ENCODE measurements around the gene FGB. TPM values are rescaled to one million over a fixed set of nuclear protein-coding genes. Genes with fewer than 3 reads are reported as not detected.
A peak's percentile ranks its signal among the peaks of the same experiment; 100 is the strongest.

Gene FGB
- total RNA-seq, 3 donors from 2014 or later: 3.9 TPM; not detected in 2

DNA sequence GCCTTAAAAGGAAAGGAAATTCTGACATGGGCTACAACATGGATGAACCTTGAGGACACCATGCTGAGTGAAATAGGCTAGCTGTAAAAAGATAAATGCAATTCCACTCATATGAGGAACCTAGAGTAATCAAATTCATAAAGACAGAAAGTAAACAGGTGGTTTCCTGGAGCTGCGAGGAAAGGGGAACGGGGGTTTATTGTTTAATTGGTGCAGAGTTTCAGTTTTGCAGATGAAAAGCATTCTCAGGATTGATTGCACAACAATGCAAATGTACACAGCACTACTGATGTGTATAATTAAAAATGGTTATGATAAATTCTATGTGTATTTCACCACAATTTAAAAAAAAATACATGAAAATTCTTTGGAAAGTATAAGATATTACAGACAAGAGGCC is 36.7 kb upstream of the FGB start:
- H3K4me3 ChIP-seq: no peak overlapping the region
- DNase-seq (ENCODE audit: low spot score in 2 of 2): no peak
- intact Hi-C loops (cut with DNase I; ENCODE audit: low total_unique reads): no loop called here
- H3K9me3 ChIP-seq: no peaks in the 10 kb centered on the region
- no peaks in the 10 kb centered on the region for H3K27me3 ChIP-seq
- H3K4me1 ChIP-seq: peaks cover 0 to 10% of the 10 kb centered on the region in 2 donors
- no peaks in the 10 kb centered on the region for H3K36me3 ChIP-seq
- TF ChIP-seq, protein P1, sequence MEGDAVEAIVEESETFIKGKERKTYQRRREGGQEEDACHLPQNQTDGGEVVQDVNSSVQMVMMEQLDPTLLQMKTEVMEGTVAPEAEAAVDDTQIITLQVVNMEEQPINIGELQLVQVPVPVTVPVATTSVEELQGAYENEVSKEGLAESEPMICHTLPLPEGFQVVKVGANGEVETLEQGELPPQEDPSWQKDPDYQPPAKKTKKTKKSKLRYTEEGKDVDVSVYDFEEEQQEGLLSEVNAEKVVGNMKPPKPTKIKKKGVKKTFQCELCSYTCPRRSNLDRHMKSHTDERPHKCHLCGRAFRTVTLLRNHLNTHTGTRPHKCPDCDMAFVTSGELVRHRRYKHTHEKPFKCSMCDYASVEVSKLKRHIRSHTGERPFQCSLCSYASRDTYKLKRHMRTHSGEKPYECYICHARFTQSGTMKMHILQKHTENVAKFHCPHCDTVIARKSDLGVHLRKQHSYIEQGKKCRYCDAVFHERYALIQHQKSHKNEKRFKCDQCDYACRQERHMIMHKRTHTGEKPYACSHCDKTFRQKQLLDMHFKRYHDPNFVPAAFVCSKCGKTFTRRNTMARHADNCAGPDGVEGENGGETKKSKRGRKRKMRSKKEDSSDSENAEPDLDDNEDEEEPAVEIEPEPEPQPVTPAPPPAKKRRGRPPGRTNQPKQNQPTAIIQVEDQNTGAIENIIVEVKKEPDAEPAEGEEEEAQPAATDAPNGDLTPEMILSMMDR (IDR thresholded peaks at IDR 0.05): no peak
- TF ChIP-seq POLR2A (IDR thresholded peaks at IDR 0.05) (no peak), POLR2AphosphoS5 (IDR thresholded peaks at IDR 0.05) (no peak)
- no peak overlapping the region for H3K27ac ChIP-seq

DNA sequence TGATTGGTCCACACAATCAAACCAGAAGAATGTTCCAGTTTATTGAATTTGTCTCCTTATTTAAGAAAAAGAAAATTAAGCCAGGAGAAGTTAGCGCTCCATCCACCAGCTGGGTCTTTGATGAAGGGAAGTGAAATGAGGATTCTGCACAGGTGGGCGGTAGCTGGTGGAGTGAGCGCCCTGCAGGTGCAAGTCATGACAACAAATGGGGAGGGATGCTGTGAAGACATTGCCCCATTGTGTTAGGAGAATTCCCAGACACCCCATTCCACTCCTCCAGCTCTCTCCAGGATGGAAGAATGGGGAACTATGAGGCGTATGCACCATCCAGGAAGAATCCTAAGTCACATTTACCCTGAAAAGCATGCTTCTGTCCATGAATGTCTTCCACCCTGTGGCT is 35.5 kb upstream of the FGB start:
- no peak for DNase-seq (ENCODE audit: low spot score in 2 of 2)
- no peak overlapping the region for H3K27ac ChIP-seq
- intact Hi-C loops (cut with DNase I; ENCODE audit: low total_unique reads): no loop called here
- TF ChIP-seq POLR2A (IDR thresholded peaks at IDR 0.05) (no peak), POLR2AphosphoS5 (IDR thresholded peaks at IDR 0.05) (no peak)
- TF ChIP-seq, protein P1 (IDR thresholded peaks at IDR 0.05): no peak
- peaks cover 0 to 10% of the 10 kb centered on the region in 2 donors for H3K4me1 ChIP-seq
- no peak overlapping the region for H3K4me3 ChIP-seq
- no peaks in the 10 kb centered on the region for H3K27me3 ChIP-seq
- H3K9me3 ChIP-seq: no peaks in the 10 kb centered on the region
- H3K36me3 ChIP-seq: no peaks in the 10 kb centered on the region

DNA sequence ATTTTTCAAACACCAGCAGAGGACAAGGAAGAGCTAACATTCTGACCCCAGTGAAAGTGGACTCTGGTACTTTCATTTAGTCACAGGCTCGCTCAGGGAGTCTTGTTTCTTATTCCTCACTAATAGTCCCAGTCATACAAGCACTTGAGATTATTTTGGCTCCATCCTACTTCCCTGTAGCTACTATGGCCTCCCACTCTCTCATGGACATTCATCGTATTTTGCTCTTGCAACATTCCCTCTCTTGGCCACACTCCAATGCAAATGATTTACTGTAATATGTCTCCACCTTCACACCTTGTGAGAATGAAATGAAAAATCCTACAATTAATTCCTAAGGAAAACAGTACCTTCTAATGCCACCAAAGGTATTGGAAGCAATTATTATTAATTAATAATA is 33.9 kb upstream of the FGB start:
- intact Hi-C loops (cut with DNase I; ENCODE audit: low total_unique reads): no loop called here
- H3K4me1 ChIP-seq: peaks cover 0 to 10% of the 10 kb centered on the region in 2 donors
- peak overlapping the region; percentile 41 to 52 for H3K27ac ChIP-seq
- no peak for TF ChIP-seq POLR2A (IDR thresholded peaks at IDR 0.05)
- peak in 1 of 3 donors; percentile 24 for TF ChIP-seq POLR2AphosphoS5 (IDR thresholded peaks at IDR 0.05)
- TF ChIP-seq, protein P1 (IDR thresholded peaks at IDR 0.05): no peak
- no peaks in the 10 kb centered on the region for H3K36me3 ChIP-seq
- DNase-seq (ENCODE audit: low spot score in 2 of 2): peak in 1 of 2 donors; percentile 28
- no peaks in the 10 kb centered on the region for H3K27me3 ChIP-seq
- H3K9me3 ChIP-seq: no peaks in the 10 kb centered on the region
- H3K4me3 ChIP-seq: no peak overlapping the region

DNA sequence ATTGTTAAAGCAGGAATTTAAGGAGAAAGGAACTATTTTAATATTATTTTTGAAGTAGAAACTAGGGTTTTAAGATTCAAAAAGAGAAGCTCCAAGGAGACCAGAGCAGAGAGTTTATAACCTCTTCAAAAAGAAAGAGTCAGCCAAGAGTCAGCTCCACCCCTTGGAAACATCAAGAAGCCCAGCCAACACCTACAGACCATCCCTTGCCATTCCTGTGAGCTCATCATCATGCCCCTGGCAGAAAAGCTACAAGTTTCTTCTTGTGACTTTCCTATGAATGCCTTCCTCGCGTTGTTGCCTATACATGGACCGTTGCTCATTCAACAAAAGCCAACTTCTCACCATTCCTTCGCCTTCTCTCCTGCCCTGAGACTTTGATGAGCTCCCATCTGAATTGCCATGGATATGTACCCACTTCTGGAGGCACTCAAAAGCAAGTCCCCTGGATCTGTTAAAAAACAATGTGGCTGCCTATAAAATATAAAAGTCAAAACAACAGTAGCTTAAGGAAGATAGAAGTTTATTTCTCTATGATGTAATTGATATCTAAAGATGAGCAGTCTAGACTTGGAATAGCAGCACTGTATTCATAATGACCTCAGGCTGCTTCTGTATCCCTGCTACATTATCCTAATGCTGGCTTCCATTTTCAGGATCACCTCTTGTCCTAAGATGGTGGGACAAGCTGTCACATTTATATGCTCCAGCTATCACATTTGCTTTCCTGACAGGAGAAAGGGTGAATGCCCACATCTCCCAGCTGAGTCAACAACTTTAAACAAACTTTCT is 32.9 kb upstream of the FGB start:
- no peak for TF ChIP-seq POLR2A (IDR thresholded peaks at IDR 0.05)
- DNase-seq (ENCODE audit: low spot score in 2 of 2): peak in 1 of 2 donors; percentile 62
- Histone ChIP-seq H3K27ac (peak overlapping the region in 1 of 2 donors; percentile 64), H3K4me1 (peaks cover 0 to 10% of the 10 kb centered on the region in 2 donors), H3K27me3 (no peaks in the 10 kb centered on the region), H3K9me3 (no peaks in the 10 kb centered on the region), H3K4me3 (no peak overlapping the region), H3K36me3 (no peaks in the 10 kb centered on the region)
- intact Hi-C loops (cut with DNase I; ENCODE audit: low total_unique reads): no loop called here

DNA sequence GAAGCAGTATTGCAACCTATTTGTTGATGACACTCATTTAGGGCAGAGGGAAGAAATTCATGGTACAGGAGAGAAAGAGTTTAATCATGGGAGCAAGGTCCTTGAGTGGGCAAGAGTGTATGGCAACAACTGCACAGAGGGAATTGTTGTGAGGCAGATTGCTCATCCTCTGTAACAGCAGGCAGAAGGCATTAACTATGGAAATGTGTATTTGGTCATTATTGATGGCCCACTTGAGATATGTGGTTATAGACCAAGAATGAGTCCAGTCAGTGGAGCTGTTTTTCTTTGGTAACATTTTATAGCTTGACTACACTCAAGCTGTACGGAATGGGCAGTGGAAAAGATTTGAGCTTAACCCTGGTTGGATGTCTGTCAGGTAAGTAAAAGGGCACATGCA is 28.5 kb upstream of the FGB start:
- TF ChIP-seq, protein P1 (IDR thresholded peaks at IDR 0.05): no peak
- Histone ChIP-seq H3K27me3 (no peaks in the 10 kb centered on the region), H3K9me3 (no peaks in the 10 kb centered on the region), H3K36me3 (no peaks in the 10 kb centered on the region), H3K27ac (no peak overlapping the region), H3K4me1 (peaks cover 0 to 6% of the 10 kb centered on the region in 2 donors), H3K4me3 (no peak overlapping the region)
- DNase-seq (ENCODE audit: low spot score in 2 of 2): no peak
- intact Hi-C loops (cut with DNase I; ENCODE audit: low total_unique reads): no loop called here

All from breast epithelium (tissue), 4 donors.